Adrenal gland (tissue), 5 donors: ENCODE measurements around the gene CDKAL1.

Experiments
- POLR2A ChIP-seq, 2 donors: fragments of 450-650 bp; IDR thresholded peaks; one replicate each; pipeline ENCODE4 v1.6.1; 2017; ENCODE audit warnings: antibody characterized with exemption in 2 of 2, mild to moderate bottlenecking in 2 of 2, moderate library complexity in 1 of 2
- TF ChIP-seq, protein P1 (sequence below), 6 experiments: fragments of 450-650 bp in 4 of 6; fragments of 200-600 bp in 2 of 6; sonication (generic) in 1 of 6; IDR thresholded peaks; 1 replicate in 5 of 6; 2 replicates in 1 of 6; pipeline versions ENCODE4 v1.5.1 to v1.8.0; 2016 to 2021; ENCODE audit warnings: antibody characterized with exemption in 6 of 6, mild to moderate bottlenecking in 2 of 6, moderate library complexity in 1 of 6
- donor health status: DM: no; HTN: no; CAD: no.

DNA sequence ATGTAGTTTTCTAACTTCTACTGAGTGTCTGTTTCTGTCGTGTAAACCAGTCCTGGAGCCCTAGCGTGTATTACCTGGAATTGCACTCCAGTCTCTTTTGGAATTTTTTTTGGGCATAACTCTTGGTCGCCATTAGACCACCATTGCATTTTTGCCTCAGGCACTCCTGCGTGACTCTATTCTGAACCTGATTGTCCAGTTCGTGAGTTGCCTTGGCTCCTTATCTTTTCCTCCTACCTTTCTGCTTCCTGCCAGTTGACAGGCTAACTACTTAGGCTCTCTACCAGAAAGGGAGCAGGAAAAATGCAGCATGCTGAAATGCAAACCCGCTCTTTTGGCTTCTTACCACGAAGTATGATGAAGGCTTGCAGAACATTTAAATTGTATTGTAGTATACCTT is 568.4 kb downstream of the CDKAL1 start:
- TF ChIP-seq, protein P1, sequence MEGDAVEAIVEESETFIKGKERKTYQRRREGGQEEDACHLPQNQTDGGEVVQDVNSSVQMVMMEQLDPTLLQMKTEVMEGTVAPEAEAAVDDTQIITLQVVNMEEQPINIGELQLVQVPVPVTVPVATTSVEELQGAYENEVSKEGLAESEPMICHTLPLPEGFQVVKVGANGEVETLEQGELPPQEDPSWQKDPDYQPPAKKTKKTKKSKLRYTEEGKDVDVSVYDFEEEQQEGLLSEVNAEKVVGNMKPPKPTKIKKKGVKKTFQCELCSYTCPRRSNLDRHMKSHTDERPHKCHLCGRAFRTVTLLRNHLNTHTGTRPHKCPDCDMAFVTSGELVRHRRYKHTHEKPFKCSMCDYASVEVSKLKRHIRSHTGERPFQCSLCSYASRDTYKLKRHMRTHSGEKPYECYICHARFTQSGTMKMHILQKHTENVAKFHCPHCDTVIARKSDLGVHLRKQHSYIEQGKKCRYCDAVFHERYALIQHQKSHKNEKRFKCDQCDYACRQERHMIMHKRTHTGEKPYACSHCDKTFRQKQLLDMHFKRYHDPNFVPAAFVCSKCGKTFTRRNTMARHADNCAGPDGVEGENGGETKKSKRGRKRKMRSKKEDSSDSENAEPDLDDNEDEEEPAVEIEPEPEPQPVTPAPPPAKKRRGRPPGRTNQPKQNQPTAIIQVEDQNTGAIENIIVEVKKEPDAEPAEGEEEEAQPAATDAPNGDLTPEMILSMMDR (IDR thresholded peaks at IDR 0.05) = no peak
- no peak for TF ChIP-seq POLR2A (IDR thresholded peaks at IDR 0.05)
